ENCODE data around the gene LAMTOR4. TPM values are rescaled to one million over a fixed set of nuclear protein-coding genes. Genes with fewer than 3 reads are reported as not detected.

The LAMTOR4 gene
- polyA plus RNA-seq, 4 donors = 141 to 370 (median 222) TPM

GRCh38 chr7:100200693-100201092, 52.0 kb downstream of the LAMTOR4 start:
- no peaks in the 10 kb centered on the region for H3K9me3 ChIP-seq (ENCODE audit: control insufficient read depth in 2 of 2, insufficient read depth in 1 of 2, low read depth in 1 of 2, low read length in 1 of 2)
- no peak overlapping the region for H3K27ac ChIP-seq (ENCODE audit: low read depth in 1 of 3, low read length in 2 of 3)
- peaks cover 0 to 7% (median 0%) of the 10 kb centered on the region in 3 donors for H3K4me1 ChIP-seq (ENCODE audit: control insufficient read depth in 3 of 3, insufficient read depth in 2 of 3, low read depth in 1 of 3, low read length in 2 of 3)
- 19 to 59% (median 53%) methylated on average over 11 of the region's 11 CpGs for WGBS, 3 donors
- DNase-seq (peak; percentile 77 to 83), FAIRE-seq (no peak)
- H3K36me3 ChIP-seq (ENCODE audit: control insufficient read depth in 3 of 3, insufficient read depth in 2 of 3, low read depth in 1 of 3, low read length in 3 of 3) = no peaks in the 10 kb centered on the region
- H3K4me3 ChIP-seq (ENCODE audit: low read depth in 1 of 3, low read length in 3 of 3) = no peak overlapping the region
- H3K27me3 ChIP-seq (ENCODE audit: control insufficient read depth in 3 of 3, insufficient read depth in 3 of 3, low read length in 3 of 3) = no peaks in the 10 kb centered on the region

Other genes with a start within 250 kb of the LAMTOR4 start
- 10 to 100 TPM; 18.8 to 36.3 (median 20.0) TPM for gene TRIM4, start 229.4 kb upstream of the LAMTOR4 start, polyA plus RNA-seq
- under 1 TPM in 2 of 4 donors, not detected in 2; 0.22 to 0.33 TPM for gene GJC3, start 219.3 kb upstream of the LAMTOR4 start, polyA plus RNA-seq
- gene AZGP1, start 172.9 kb upstream of the LAMTOR4 start, polyA plus RNA-seq = 10 to 100 TPM in 3 of 4 donors, 1 to 10 TPM in 1; 8.3 to 62.4 (median 33.9) TPM
- 10 to 100 TPM; 10.8 to 47.8 (median 19.1) TPM for gene ZKSCAN1, start 133.3 kb upstream of the LAMTOR4 start, polyA plus RNA-seq
- 10 to 100 TPM in 1 of 4 donors, 1 to 10 TPM in 3; 4.0 to 12.5 (median 6.5) TPM for gene ZSCAN21, start 99.1 kb upstream of the LAMTOR4 start, polyA plus RNA-seq
- gene ZNF3, start 67.2 kb upstream of the LAMTOR4 start, polyA plus RNA-seq = 10 to 100 TPM; 20.3 to 55.2 (median 27.2) TPM
- gene COPS6, start 59.9 kb upstream of the LAMTOR4 start, polyA plus RNA-seq = 10 to 100 TPM; 76.7 to 92.0 (median 85.6) TPM
- 10 to 100 TPM; 35.8 to 87.8 (median 63.3) TPM for gene MCM7, start 47.5 kb upstream of the LAMTOR4 start, polyA plus RNA-seq
- gene AP4M1, start 47.3 kb upstream of the LAMTOR4 start, polyA plus RNA-seq = 10 to 100 TPM; 14.9 to 20.6 (median 17.2) TPM
- 10 to 100 TPM; 12.2 to 33.5 (median 25.6) TPM for gene TAF6, start 29.6 kb upstream of the LAMTOR4 start, polyA plus RNA-seq
- 10 to 100 TPM in 1 of 4 donors, 1 to 10 TPM in 3; 2.5 to 14.0 (median 7.5) TPM for gene CNPY4, start 29.3 kb upstream of the LAMTOR4 start, polyA plus RNA-seq
- gene MBLAC1, start 22.0 kb upstream of the LAMTOR4 start, polyA plus RNA-seq = 1 to 10 TPM; 2.0 to 3.3 (median 2.7) TPM
- 10 to 100 TPM; 16.7 to 28.0 (median 23.7) TPM for gene TRAPPC14, start 9.8 kb downstream of the LAMTOR4 start, polyA plus RNA-seq
- gene GAL3ST4, start 19.7 kb downstream of the LAMTOR4 start, polyA plus RNA-seq = 1 to 10 TPM in 2 of 4 donors, under 1 TPM in 1, not detected in 1; 0.67 to 4.4 (median 1.2) TPM
- gene GPC2, start 28.5 kb downstream of the LAMTOR4 start, polyA plus RNA-seq = 1 to 10 TPM in 1 of 4 donors, under 1 TPM in 1, not detected in 2; 0.94 to 2.1 TPM
- gene STAG3, start 29.0 kb downstream of the LAMTOR4 start, polyA plus RNA-seq = 1 to 10 TPM in 2 of 4 donors, under 1 TPM in 1, not detected in 1; 0.81 to 9.6 (median 3.6) TPM
- 1 to 10 TPM in 2 of 4 donors, under 1 TPM in 2; 0.45 to 1.2 (median 0.91) TPM for gene PVRIG, start 71.0 kb downstream of the LAMTOR4 start, polyA plus RNA-seq
- 1 to 10 TPM in 1 of 4 donors, under 1 TPM in 1, not detected in 2; 0.06 to 3.1 TPM for gene SPDYE3, start 158.8 kb downstream of the LAMTOR4 start, polyA plus RNA-seq
- 100 to 1,000 TPM in 1 of 4 donors, 10 to 100 TPM in 3; 39.1 to 117 (median 57.2) TPM for gene PILRB, start 209.2 kb downstream of the LAMTOR4 start, polyA plus RNA-seq
- gene PILRA, start 224.6 kb downstream of the LAMTOR4 start, polyA plus RNA-seq = 1 to 10 TPM in 3 of 4 donors, under 1 TPM in 1; 0.81 to 5.0 (median 3.4) TPM